NCI-H526 (cell line): Measurements from ENCODE around the gene DISC1.

Experiments used
- DNase-seq, 2 experiments: peaks; one replicate each; lab custom pipeline; 2025; lab: John Stamatoyannopoulos, UW

Gene DISC1

GRCh38 chr1:232045139-232045994, 418.8 kb downstream of the DISC1 start:
- DNase-seq: no peak

GRCh38 chr1:232046451-232047306, 420.1 kb downstream of the DISC1 start:
- DNase-seq: no peak

GRCh38 chr1:232047473-232047872, 420.9 kb downstream of the DISC1 start:
- DNase-seq: peak; percentile 5 to 13

GRCh38 chr1:232048481-232048880, 421.9 kb downstream of the DISC1 start:
- no peak for DNase-seq

GRCh38 chr1:232049335-232049734, 422.7 kb downstream of the DISC1 start:
- no peak for DNase-seq

- DNase-seq: no peak
Observed at GRCh38 chr1:232057217-232057895, 430.8 kb downstream of the DISC1 start.

GRCh38 chr1:232057896-232058274, 431.3 kb downstream of the DISC1 start:
- DNase-seq: no peak

GRCh38 chr1:232059726-232060374, 433.3 kb downstream of the DISC1 start:
- peak in 1 of 2 experiments; percentile 62 for DNase-seq

GRCh38 chr1:232062967-232063366, 436.4 kb downstream of the DISC1 start:
- DNase-seq: no peak

GRCh38 chr1:232066521-232066920, 439.9 kb downstream of the DISC1 start:
- no peak for DNase-seq

- no peak for DNase-seq
Observed at GRCh38 chr1:232074265-232074664, 447.7 kb downstream of the DISC1 start.

GRCh38 chr1:232077809-232078208, 451.2 kb downstream of the DISC1 start:
- no peak for DNase-seq

- DNase-seq: no peak
Observed at GRCh38 chr1:232084584-232085223, 458.1 kb downstream of the DISC1 start.

GRCh38 chr1:232090816-232091215, 464.2 kb downstream of the DISC1 start:
- DNase-seq: no peak
